HepG2 (cell line): ENCODE results near the gene FAM221B. TPM values are rescaled to one million over a fixed set of nuclear protein-coding genes. Genes with fewer than 3 reads are reported as not detected.

ENCODE experiments used
- ATAC-seq: fragments of 200-7000 bp; cut with Tn5 transposase; 3 replicates; pipeline ENCODE4 v1.9.1; 2020; ENCODE audit warnings: mild to moderate bottlenecking, moderate library complexity
- BruUV-seq: library from RNA; stranded (reverse); fragments of 400-500 nt; replicated peaks from 2 replicates; lab custom pipeline; 2021; lab: Mats Ljungman, UMichigan
- CTCF ChIA-PET: fragments of 300-600 bp; formaldehyde crosslinking; extraction: SDS; loops from one replicate; lab custom pipeline; 2021; ENCODE audit warnings: low total read pairs, inconsistent platforms, low intra/inter-chr PET ratio; lab: Yijun Ruan, JAX
- POLR2A ChIA-PET: fragments of 350-600 bp; sonication (Branson Sonifier 250); formaldehyde crosslinking; loops from one replicate; lab custom pipeline; 2020; ENCODE audit warnings: antibody characterized with exemption, inconsistent platforms; lab: Yijun Ruan, JAX
- DNase-seq: peaks from one replicate; pipeline ENCODE4 v3.0.0-alpha.2; 2015; ENCODE audit warnings: low spot score
- FAIRE-seq: peaks from 3 replicates; lab custom pipeline; 2011; peaks lifted over from hg19 to GRCh38; lab: Jason Lieb, UNC
- H2AFZ ChIP-seq: one replicate; pipeline ENCODE4 v1.6.1; 2011; ENCODE audit warnings: low read length, inconsistent platforms
- H3K27ac ChIP-seq: fragments of 300-600 bp; 3 replicates; pipeline ENCODE4 v1.8.0; 2011; ENCODE audit warnings: mixed run types, mild to moderate bottlenecking, mixed read lengths, low read length, inconsistent platforms; ENCODE audit not compliant: insufficient read depth; ENCODE audit errors: extremely low read length
- H3K27me3 ChIP-seq, 2 experiments: fragments of 200-600 bp in 1 of 2; 2 replicates in 1 of 2; 3 replicates in 1 of 2; pipeline versions ENCODE4 v1.6.0 to v1.8.0; 2011; ENCODE audit warnings: low read length in 2 of 2, mild to moderate bottlenecking in 2 of 2, moderate library complexity in 2 of 2, inconsistent platforms in 1 of 2; ENCODE audit not compliant: insufficient read depth in 2 of 2, control insufficient read depth in 1 of 2
- H3K36me3 ChIP-seq, 2 experiments: fragments of 200-600 bp in 1 of 2; replicated peaks in 1 of 2; 2 replicates in 1 of 2; 3 replicates in 1 of 2; pipeline versions ENCODE4 v1.5.1 to v1.8.0; 2011; ENCODE audit warnings: low read length in 2 of 2, inconsistent platforms in 1 of 2; ENCODE audit not compliant: insufficient read depth in 2 of 2, control insufficient read depth in 1 of 2
- H3K4me1 ChIP-seq: 2 replicates; pipeline ENCODE4 v1.5.1; 2012; ENCODE audit warnings: low read length, inconsistent platforms; ENCODE audit not compliant: insufficient read depth
- H3K4me2 ChIP-seq: 2 replicates; pipeline ENCODE4 v1.6.0; 2011; ENCODE audit warnings: low read depth, low read length, inconsistent platforms
- H3K4me3 ChIP-seq, 3 experiments: fragments of 200-600 bp in 1 of 3; sonication (generic), shearing (Covaris generic) in 1 of 3; replicated peaks in 1 of 3; 2 replicates each; pipeline ENCODE4 v1.5.1; 2011 to 2016; ENCODE audit warnings: low read length in 3 of 3, inconsistent platforms in 2 of 3, low read depth in 2 of 3, mild to moderate bottlenecking in 2 of 3, control low read depth in 1 of 3, mixed read lengths in 1 of 3; ENCODE audit not compliant: insufficient read depth in 1 of 3
- H3K79me2 ChIP-seq: one replicate; pipeline ENCODE4 v1.6.1; 2011; ENCODE audit warnings: low read length, inconsistent platforms; ENCODE audit not compliant: insufficient read depth
- H3K9ac ChIP-seq: 2 replicates; pipeline ENCODE4 v1.6.0; 2011; ENCODE audit warnings: mild to moderate bottlenecking, low read depth, low read length, inconsistent platforms; ENCODE audit not compliant: insufficient read depth
- H3K9me3 ChIP-seq: 2 replicates; pipeline ENCODE4 v1.5.1; 2012; ENCODE audit warnings: mild to moderate bottlenecking, low read length
- H4K20me1 ChIP-seq: 2 replicates; pipeline ENCODE4 v1.6.0; 2011; ENCODE audit warnings: inconsistent platforms, mild to moderate bottlenecking, low read length, moderate library complexity; ENCODE audit not compliant: insufficient read depth
- DDIT3 ChIP-seq: sonication (generic); formaldehyde crosslinking; IDR thresholded peaks from 2 replicates; pipeline ENCODE4 v1.4.0; 2020; ENCODE audit warnings: mild to moderate bottlenecking, missing genetic modification reagents
- FOXO1 ChIP-seq: sonication (generic); formaldehyde crosslinking; IDR thresholded peaks from 2 replicates; pipeline ENCODE4 v1.4.0; 2020; ENCODE audit warnings: missing genetic modification reagents
- HNRNPH1 ChIP-seq: fragments of 200-400 bp; formaldehyde crosslinking; optimal IDR thresholded peaks from 2 replicates; pipeline ENCODE3; 2017; ENCODE audit warnings: mild to moderate bottlenecking, low read depth, low read length
- HOXA9 ChIP-seq: sonication (generic); formaldehyde crosslinking; IDR thresholded peaks from 2 replicates; pipeline ENCODE4 v1.8.1; 2022; ENCODE audit warnings: missing genetic modification reagents, mild to moderate bottlenecking, moderate library complexity, borderline replicate concordance
- KDM5B ChIP-seq: sonication (generic); formaldehyde crosslinking; IDR thresholded peaks from 2 replicates; pipeline ENCODE4 v1.4.0; 2020; ENCODE audit warnings: missing genetic modification reagents, mild to moderate bottlenecking, borderline replicate concordance
- MATR3 ChIP-seq: sonication (generic); formaldehyde crosslinking; IDR thresholded peaks from 2 replicates; pipeline ENCODE4 v1.4.0; 2020; ENCODE audit warnings: missing genetic modification reagents
- REXO4 ChIP-seq: sonication (generic); formaldehyde crosslinking; IDR thresholded peaks from 2 replicates; pipeline ENCODE4 v1.8.0; 2022; ENCODE audit warnings: missing genetic modification reagents, mild to moderate bottlenecking, borderline replicate concordance
- THAP8 ChIP-seq: sonication (generic); formaldehyde crosslinking; IDR thresholded peaks from 2 replicates; pipeline ENCODE4 v1.5.1; 2020; ENCODE audit warnings: missing genetic modification reagents, mild to moderate bottlenecking, borderline replicate concordance
- XRCC5 ChIP-seq: fragments of 200-400 bp; formaldehyde crosslinking; optimal IDR thresholded peaks from 2 replicates; pipeline ENCODE3; 2017; ENCODE audit warnings: mild to moderate bottlenecking, low read length
- ZNF510 ChIP-seq: sonication (generic); formaldehyde crosslinking; IDR thresholded peaks from 2 replicates; pipeline ENCODE4 v1.4.0; 2020; ENCODE audit warnings: low read depth, mild to moderate bottlenecking, missing genetic modification reagents
- ZNF562 ChIP-seq: sonication (generic); formaldehyde crosslinking; IDR thresholded peaks from 2 replicates; pipeline ENCODE4 v1.8.0; 2022; ENCODE audit warnings: missing genetic modification reagents, borderline replicate concordance
- ZNF672 ChIP-seq: sonication (generic); formaldehyde crosslinking; IDR thresholded peaks from 2 replicates; pipeline ENCODE4 v1.8.1; 2022; ENCODE audit warnings: missing genetic modification reagents
- ZNF790 ChIP-seq: sonication (generic); formaldehyde crosslinking; IDR thresholded peaks from 2 replicates; pipeline ENCODE4 v1.8.0; 2022; ENCODE audit warnings: missing genetic modification reagents, mild to moderate bottlenecking, borderline replicate concordance
- ZSCAN29 ChIP-seq: sonication (generic); formaldehyde crosslinking; conservative IDR thresholded peaks from 2 replicates; pipeline ENCODE4 v1.4.0; 2020; ENCODE audit warnings: mild to moderate bottlenecking, missing genetic modification reagents
- WGBS: methylation state at CpG from one replicate; pipeline ENCODE4 v1.1.6; 2017; ENCODE audit warnings: low lambda C conversion rate; 5-methylcytosine and 5-hydroxymethylcytosine counted together
- in situ Hi-C: cut with HindIII; loops from 2 replicates; pipeline ENCODE4 v1.10.0; 2017; ENCODE audit warnings: low pct_unique_long_range_greater_than_20kb; ENCODE audit not compliant: extremely low pct_ligation_motif_present
- intact Hi-C: fragments of 100-400 bp; cut with micrococcal nuclease; formaldehyde crosslinking; loops from one replicate; pipeline ENCODE4 v1.10.0; 2022; ENCODE audit not compliant: unreplicated experiment
- polyA plus RNA-seq, 8 experiments: library from polyadenylated mRNA; depleted of rRNA in 3 of 8; stranded (reverse) in 7 of 8; unstranded in 1 of 8; fragments of >200 nt; fragmentation: Illumina TruSeq in 4 of 8; extraction: Trizol in 4 of 8; gene quantifications; 2 replicates each; pipeline versions ENCODE4 v1.2.1 to v1.2.3, GENCODE V29; 2011 to 2016; ENCODE audit warnings: low read depth in 4 of 8, missing spikeins in 1 of 8, mixed read lengths in 1 of 8; ENCODE audit not compliant: insufficient read depth in 1 of 8
- total RNA-seq, 5 experiments: library from RNA; depleted of rRNA; stranded (reverse); fragments of >200 nt; fragmentation: Illumina TruSeq; extraction: Trizol; gene quantifications; 2 replicates each; pipeline ENCODE4 v1.2.3, GENCODE V29; 2016; ENCODE audit warnings: low read depth in 1 of 5

Gene FAM221B
- total and polyA plus RNA-seq, 2 of the 13 experiments (the other 11 are each of a cell fraction or from before 2014, with no cell fraction given), result not detected

GRCh38 chr9:35872505-35872904 is 44.0 kb upstream of the FAM221B start:
- in situ Hi-C loops (no loop called here), intact Hi-C loops (no loop called here)
- no peaks in the 10 kb centered on the region for H3K36me3 ChIP-seq
- H3K4me1 ChIP-seq, result 0 out of 2 replicates have a peak, but pooled peaks cover 5% of the 10 kb centered on the region
- no peak overlapping the region for H3K4me2 ChIP-seq
- no peaks in the 10 kb centered on the region for H3K79me2 ChIP-seq
- TF ChIP-seq ZNF790 (CRISPR knock-in tag) (no peak), FOXO1 (CRISPR knock-in tag) (no peak), ZSCAN29 (CRISPR knock-in tag) (no peak), ZNF672 (no peak), DDIT3 (CRISPR knock-in tag) (no peak), XRCC5 (no peak), HOXA9 (CRISPR knock-in tag) (no peak), KDM5B (CRISPR knock-in tag) (no peak), REXO4 (CRISPR knock-in tag) (no peak), HNRNPH1 (no peak), ZNF510 (CRISPR knock-in tag) (no peak), THAP8 (no peak), MATR3 (CRISPR knock-in tag) (no peak), ZNF562 (CRISPR knock-in tag) (no peak)
- H3K9me3 ChIP-seq, result no peaks in the 10 kb centered on the region
- H3K4me3 ChIP-seq, result no peak overlapping the region
- peaks cover 0 to 9% of the 10 kb centered on the region in 2 experiments; a peak in 1 of 5 replicates for H3K27me3 ChIP-seq
- POLR2A ChIA-PET, result no interaction called here
- 18% methylated on average over 3 of the region's 3 CpGs for WGBS
- no peak overlapping the region for H3K9ac ChIP-seq
- no peak for DNase-seq
- no TSS peak for BruUV-seq
- CTCF ChIA-PET, result no interaction called here
- H4K20me1 ChIP-seq, result no peaks in the 10 kb centered on the region
- ATAC-seq, result no peak
- H3K27ac ChIP-seq, result no peak overlapping the region
- FAIRE-seq, result no peak
- H2AFZ ChIP-seq, result no peak overlapping the region
